Forelimb muscle (tissue), 1 donor: Measurements from ENCODE around the gene SCO2. TPM values are rescaled to one million over a fixed set of nuclear protein-coding genes. Genes with fewer than 3 reads are reported as not detected.

Experiments used
- DNase-seq: peaks from one replicate; pipeline ENCODE4 v3.0.0-alpha.2; 2013; ENCODE audit warnings: low read depth
- polyA plus RNA-seq: library from polyadenylated mRNA; unstranded; fragments of 120-200 nt; gene quantifications from one replicate; pipeline ENCODE4 v1.2.1, GENCODE V29; 2013; ENCODE audit not compliant: insufficient read length

SCO2 gene
- polyA plus RNA-seq, 1 donor = 1.6 TPM

- DNase-seq = no peak
Measured at GRCh38 chr22:50532824-50533796, 7.7 kb upstream of the SCO2 start.

GRCh38 chr22:50531962-50532674 lies 6.7 kb upstream of the SCO2 start:
- no peak for DNase-seq

GRCh38 chr22:50531546-50531961 lies 6.2 kb upstream of the SCO2 start:
- DNase-seq = no peak

- no peak for DNase-seq
Measured at GRCh38 chr22:50530877-50531545, 5.6 kb upstream of the SCO2 start.

- DNase-seq = no peak
Measured at GRCh38 chr22:50530580-50530876, 5.1 kb upstream of the SCO2 start.

- no peak for DNase-seq
Measured at GRCh38 chr22:50529897-50530579, 4.6 kb upstream of the SCO2 start, which contains the start of gene TYMP. Gene TYMP, minus strand, starts transcription at chr22:50530012. Its CDS starts 303 bp downstream, at chr22:50529709.

- no peak for DNase-seq
Measured at GRCh38 chr22:50529416-50529896, 4.1 kb upstream of the SCO2 start.

GRCh38 chr22:50528682-50529415 lies 3.5 kb upstream of the SCO2 start:
- no peak for DNase-seq

- no peak for DNase-seq
Measured at GRCh38 chr22:50527921-50528681, 2.7 kb upstream of the SCO2 start.

- DNase-seq = no peak
Measured at GRCh38 chr22:50526834-50527801, 1.7 kb upstream of the SCO2 start.

- no peak for DNase-seq
Measured at GRCh38 chr22:50526108-50526833, 873 bp upstream of the SCO2 start.

GRCh38 chr22:50525858-50526107 lies 385 bp upstream of the SCO2 start:
- no peak for DNase-seq

- DNase-seq = no peak
Measured at GRCh38 chr22:50524676-50525103, 708 bp downstream of the SCO2 start.

- DNase-seq = no peak
Measured at GRCh38 chr22:50523806-50524675, 1.4 kb downstream of the SCO2 start.

GRCh38 chr22:50523458-50523805 lies 2.0 kb downstream of the SCO2 start:
- DNase-seq = no peak

- DNase-seq = no peak
Measured at GRCh38 chr22:50522806-50523438, 2.5 kb downstream of the SCO2 start.

- no peak for DNase-seq
Measured at GRCh38 chr22:50522208-50522805, 3.1 kb downstream of the SCO2 start.
